HepG2 (cell line): Measurements from ENCODE around the gene OBSL1. TPM values are rescaled to one million over a fixed set of nuclear protein-coding genes. Genes with fewer than 3 reads are reported as not detected.

Experiments
- ATAC-seq: fragments of 200-7000 bp; cut with Tn5 transposase; 3 replicates; pipeline ENCODE4 v1.9.1; 2020; ENCODE audit warnings: mild to moderate bottlenecking, moderate library complexity
- BruUV-seq: library from RNA; stranded (reverse); fragments of 400-500 nt; replicated peaks from 2 replicates; lab custom pipeline; 2021; lab: Mats Ljungman, UMichigan
- CTCF ChIA-PET: fragments of 300-600 bp; formaldehyde crosslinking; extraction: SDS; loops from one replicate; lab custom pipeline; 2021; ENCODE audit warnings: low total read pairs, inconsistent platforms, low intra/inter-chr PET ratio; lab: Yijun Ruan, JAX
- POLR2A ChIA-PET: fragments of 350-600 bp; sonication (Branson Sonifier 250); formaldehyde crosslinking; loops from one replicate; lab custom pipeline; 2020; ENCODE audit warnings: antibody characterized with exemption, inconsistent platforms; lab: Yijun Ruan, JAX
- DNase-seq: peaks from one replicate; pipeline ENCODE4 v3.0.0-alpha.2; 2015; ENCODE audit warnings: low spot score
- FAIRE-seq: peaks from 3 replicates; lab custom pipeline; 2011; peaks lifted over from hg19 to GRCh38; lab: Jason Lieb, UNC
- H2AFZ ChIP-seq: one replicate; pipeline ENCODE4 v1.6.1; 2011; ENCODE audit warnings: low read length, inconsistent platforms
- H3K27ac ChIP-seq: fragments of 300-600 bp; 3 replicates; pipeline ENCODE4 v1.8.0; 2011; ENCODE audit warnings: mixed run types, mild to moderate bottlenecking, mixed read lengths, low read length, inconsistent platforms; ENCODE audit not compliant: insufficient read depth; ENCODE audit errors: extremely low read length
- H3K27me3 ChIP-seq, 2 experiments: fragments of 200-600 bp in 1 of 2; 2 replicates in 1 of 2; 3 replicates in 1 of 2; pipeline versions ENCODE4 v1.6.0 to v1.8.0; 2011; ENCODE audit warnings: low read length in 2 of 2, mild to moderate bottlenecking in 2 of 2, moderate library complexity in 2 of 2, inconsistent platforms in 1 of 2; ENCODE audit not compliant: insufficient read depth in 2 of 2, control insufficient read depth in 1 of 2
- H3K36me3 ChIP-seq, 2 experiments: fragments of 200-600 bp in 1 of 2; replicated peaks in 1 of 2; 2 replicates in 1 of 2; 3 replicates in 1 of 2; pipeline versions ENCODE4 v1.5.1 to v1.8.0; 2011; ENCODE audit warnings: low read length in 2 of 2, inconsistent platforms in 1 of 2; ENCODE audit not compliant: insufficient read depth in 2 of 2, control insufficient read depth in 1 of 2
- H3K4me1 ChIP-seq: 2 replicates; pipeline ENCODE4 v1.5.1; 2012; ENCODE audit warnings: low read length, inconsistent platforms; ENCODE audit not compliant: insufficient read depth
- H3K4me2 ChIP-seq: 2 replicates; pipeline ENCODE4 v1.6.0; 2011; ENCODE audit warnings: low read depth, low read length, inconsistent platforms
- H3K4me3 ChIP-seq, 3 experiments: fragments of 200-600 bp in 1 of 3; sonication (generic), shearing (Covaris generic) in 1 of 3; replicated peaks in 1 of 3; 2 replicates each; pipeline ENCODE4 v1.5.1; 2011 to 2016; ENCODE audit warnings: low read length in 3 of 3, inconsistent platforms in 2 of 3, low read depth in 2 of 3, mild to moderate bottlenecking in 2 of 3, control low read depth in 1 of 3, mixed read lengths in 1 of 3; ENCODE audit not compliant: insufficient read depth in 1 of 3
- H3K79me2 ChIP-seq: one replicate; pipeline ENCODE4 v1.6.1; 2011; ENCODE audit warnings: low read length, inconsistent platforms; ENCODE audit not compliant: insufficient read depth
- H3K9ac ChIP-seq: 2 replicates; pipeline ENCODE4 v1.6.0; 2011; ENCODE audit warnings: mild to moderate bottlenecking, low read depth, low read length, inconsistent platforms; ENCODE audit not compliant: insufficient read depth
- H3K9me3 ChIP-seq: 2 replicates; pipeline ENCODE4 v1.5.1; 2012; ENCODE audit warnings: mild to moderate bottlenecking, low read length
- H4K20me1 ChIP-seq: 2 replicates; pipeline ENCODE4 v1.6.0; 2011; ENCODE audit warnings: inconsistent platforms, mild to moderate bottlenecking, low read length, moderate library complexity; ENCODE audit not compliant: insufficient read depth
- ARID5B ChIP-seq: IDR thresholded peaks from 2 replicates; pipeline ENCODE4 v1.4.0; 2020; ENCODE audit warnings: mild to moderate bottlenecking, missing genetic modification reagents
- ELK4 ChIP-seq: sonication (generic); formaldehyde crosslinking; IDR thresholded peaks from 2 replicates; pipeline ENCODE4 v1.9.0; 2021; ENCODE audit warnings: missing genetic modification reagents, borderline replicate concordance
- FOSL2 ChIP-seq: sonication (generic); formaldehyde crosslinking; IDR thresholded peaks from 2 replicates; pipeline ENCODE4 v1.4.0; 2020; ENCODE audit warnings: missing genetic modification reagents
- HDAC2 ChIP-seq: sonication (generic); formaldehyde crosslinking; IDR thresholded peaks from 2 replicates; pipeline ENCODE4 v1.4.0; 2020; ENCODE audit warnings: missing genetic modification reagents
- MBD4 ChIP-seq: IDR thresholded peaks from 2 replicates; pipeline ENCODE4 v1.6.1; 2012; ENCODE audit warnings: low read length, inconsistent platforms, borderline replicate concordance
- MYC ChIP-seq: sonication (generic); formaldehyde crosslinking; IDR thresholded peaks from 2 replicates; pipeline ENCODE4 v1.9.0; 2021; ENCODE audit warnings: missing genetic modification reagents, borderline replicate concordance
- NR2F6 ChIP-seq, 2 experiments: IDR thresholded peaks; 2 replicates each; pipeline ENCODE4 v1.6.1; 2016; ENCODE audit warnings: antibody characterized with exemption in 1 of 2, mild to moderate bottlenecking in 1 of 2
- PHF8 ChIP-seq: sonication (generic); formaldehyde crosslinking; IDR thresholded peaks from 2 replicates; pipeline ENCODE4 v1.5.0; 2020; ENCODE audit warnings: missing genetic modification reagents
- XBP1 ChIP-seq: sonication (generic); formaldehyde crosslinking; IDR thresholded peaks from 2 replicates; pipeline ENCODE4 v1.5.0; 2020; ENCODE audit warnings: missing genetic modification reagents
- ZNF564 ChIP-seq: sonication (generic); formaldehyde crosslinking; IDR thresholded peaks from 2 replicates; pipeline ENCODE4 v1.8.1; 2023; ENCODE audit warnings: mild to moderate bottlenecking, missing genetic modification reagents
- WGBS: methylation state at CpG from one replicate; pipeline ENCODE4 v1.1.6; 2017; ENCODE audit warnings: low lambda C conversion rate; 5-methylcytosine and 5-hydroxymethylcytosine counted together
- in situ Hi-C: cut with HindIII; loops from 2 replicates; pipeline ENCODE4 v1.10.0; 2017; ENCODE audit warnings: low pct_unique_long_range_greater_than_20kb; ENCODE audit not compliant: extremely low pct_ligation_motif_present
- intact Hi-C: fragments of 100-400 bp; cut with micrococcal nuclease; formaldehyde crosslinking; loops from one replicate; pipeline ENCODE4 v1.10.0; 2022; ENCODE audit not compliant: unreplicated experiment
- polyA plus RNA-seq, 8 experiments: library from polyadenylated mRNA; depleted of rRNA in 3 of 8; stranded (reverse) in 7 of 8; unstranded in 1 of 8; fragments of >200 nt; fragmentation: Illumina TruSeq in 4 of 8; extraction: Trizol in 4 of 8; gene quantifications; 2 replicates each; pipeline versions ENCODE4 v1.2.1 to v1.2.3, GENCODE V29; 2011 to 2016; ENCODE audit warnings: low read depth in 4 of 8, missing spikeins in 1 of 8, mixed read lengths in 1 of 8; ENCODE audit not compliant: insufficient read depth in 1 of 8
- total RNA-seq, 5 experiments: library from RNA; depleted of rRNA; stranded (reverse); fragments of >200 nt; fragmentation: Illumina TruSeq; extraction: Trizol; gene quantifications; 2 replicates each; pipeline ENCODE4 v1.2.3, GENCODE V29; 2016; ENCODE audit warnings: low read depth in 1 of 5
- TF ChIP-seq, protein P1 (sequence below): sonication (generic); formaldehyde crosslinking; IDR thresholded peaks from 2 replicates; pipeline ENCODE4 v1.5.1; 2020; ENCODE audit warnings: mild to moderate bottlenecking, missing genetic modification reagents, borderline replicate concordance

OBSL1 gene
- total and polyA plus RNA-seq, 2 of the 13 experiments (the other 11 are each of a cell fraction or from before 2014, with no cell fraction given) = 86.7 to 218 TPM

DNA sequence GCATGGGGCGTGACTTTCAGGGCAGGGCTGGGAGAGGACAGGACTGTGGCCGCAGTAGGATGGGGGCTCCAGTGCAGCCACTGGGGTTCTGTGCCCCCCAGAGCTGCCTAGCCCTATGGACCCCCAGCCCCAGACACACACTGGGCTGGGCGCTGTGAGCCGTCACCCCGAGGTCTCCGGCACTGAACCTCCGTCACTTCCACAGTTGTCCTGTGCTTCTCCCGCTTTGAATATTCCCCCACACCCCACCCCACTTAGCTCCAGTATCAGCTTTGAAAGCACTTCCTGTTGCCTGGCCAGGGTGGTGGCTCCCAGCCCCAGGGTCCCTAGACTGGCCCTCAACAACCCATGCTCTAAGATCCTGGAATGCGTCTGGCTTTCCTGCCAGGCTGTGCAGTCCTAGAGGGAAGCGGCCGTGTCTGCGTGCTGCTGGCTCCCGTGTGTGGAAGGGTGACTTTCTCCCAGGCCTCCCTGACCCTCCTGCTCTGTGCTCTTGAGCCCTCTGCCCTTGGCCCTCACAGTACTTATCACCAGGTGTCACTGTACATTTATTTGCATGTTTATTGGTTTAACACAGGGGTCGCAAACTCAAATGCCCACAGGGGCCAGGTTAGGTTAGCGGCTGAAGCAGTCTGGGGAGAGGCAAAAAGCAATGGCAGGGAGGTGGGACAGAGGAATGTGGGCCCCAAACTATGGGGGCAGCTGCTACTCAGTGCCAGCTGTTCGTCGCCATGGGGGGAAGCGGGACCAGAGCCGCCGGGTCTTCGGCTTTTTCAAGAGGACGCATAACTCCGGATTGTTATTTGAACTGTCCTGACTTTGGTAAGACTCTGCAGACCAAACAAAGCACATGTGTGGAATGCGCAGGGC lies 9.9 kb downstream of the OBSL1 start:
- in situ Hi-C loops = loop anchor here (5.0 kb wide), 1 partner anchor 36 kb away; the partner anchor contains the start of gene STK11IP
- TSS peak; percentile 23 for BruUV-seq
- TF ChIP-seq ELK4 = no peak
- 0 out of 2 replicates have a peak, but pooled peaks have one; percentile 13 for TF ChIP-seq HDAC2 (CRISPR knock-in tag)
- no peak; the same call in 1 of the 2 replicates for TF ChIP-seq MYC (CRISPR knock-in tag)
- TF ChIP-seq, protein P1, sequence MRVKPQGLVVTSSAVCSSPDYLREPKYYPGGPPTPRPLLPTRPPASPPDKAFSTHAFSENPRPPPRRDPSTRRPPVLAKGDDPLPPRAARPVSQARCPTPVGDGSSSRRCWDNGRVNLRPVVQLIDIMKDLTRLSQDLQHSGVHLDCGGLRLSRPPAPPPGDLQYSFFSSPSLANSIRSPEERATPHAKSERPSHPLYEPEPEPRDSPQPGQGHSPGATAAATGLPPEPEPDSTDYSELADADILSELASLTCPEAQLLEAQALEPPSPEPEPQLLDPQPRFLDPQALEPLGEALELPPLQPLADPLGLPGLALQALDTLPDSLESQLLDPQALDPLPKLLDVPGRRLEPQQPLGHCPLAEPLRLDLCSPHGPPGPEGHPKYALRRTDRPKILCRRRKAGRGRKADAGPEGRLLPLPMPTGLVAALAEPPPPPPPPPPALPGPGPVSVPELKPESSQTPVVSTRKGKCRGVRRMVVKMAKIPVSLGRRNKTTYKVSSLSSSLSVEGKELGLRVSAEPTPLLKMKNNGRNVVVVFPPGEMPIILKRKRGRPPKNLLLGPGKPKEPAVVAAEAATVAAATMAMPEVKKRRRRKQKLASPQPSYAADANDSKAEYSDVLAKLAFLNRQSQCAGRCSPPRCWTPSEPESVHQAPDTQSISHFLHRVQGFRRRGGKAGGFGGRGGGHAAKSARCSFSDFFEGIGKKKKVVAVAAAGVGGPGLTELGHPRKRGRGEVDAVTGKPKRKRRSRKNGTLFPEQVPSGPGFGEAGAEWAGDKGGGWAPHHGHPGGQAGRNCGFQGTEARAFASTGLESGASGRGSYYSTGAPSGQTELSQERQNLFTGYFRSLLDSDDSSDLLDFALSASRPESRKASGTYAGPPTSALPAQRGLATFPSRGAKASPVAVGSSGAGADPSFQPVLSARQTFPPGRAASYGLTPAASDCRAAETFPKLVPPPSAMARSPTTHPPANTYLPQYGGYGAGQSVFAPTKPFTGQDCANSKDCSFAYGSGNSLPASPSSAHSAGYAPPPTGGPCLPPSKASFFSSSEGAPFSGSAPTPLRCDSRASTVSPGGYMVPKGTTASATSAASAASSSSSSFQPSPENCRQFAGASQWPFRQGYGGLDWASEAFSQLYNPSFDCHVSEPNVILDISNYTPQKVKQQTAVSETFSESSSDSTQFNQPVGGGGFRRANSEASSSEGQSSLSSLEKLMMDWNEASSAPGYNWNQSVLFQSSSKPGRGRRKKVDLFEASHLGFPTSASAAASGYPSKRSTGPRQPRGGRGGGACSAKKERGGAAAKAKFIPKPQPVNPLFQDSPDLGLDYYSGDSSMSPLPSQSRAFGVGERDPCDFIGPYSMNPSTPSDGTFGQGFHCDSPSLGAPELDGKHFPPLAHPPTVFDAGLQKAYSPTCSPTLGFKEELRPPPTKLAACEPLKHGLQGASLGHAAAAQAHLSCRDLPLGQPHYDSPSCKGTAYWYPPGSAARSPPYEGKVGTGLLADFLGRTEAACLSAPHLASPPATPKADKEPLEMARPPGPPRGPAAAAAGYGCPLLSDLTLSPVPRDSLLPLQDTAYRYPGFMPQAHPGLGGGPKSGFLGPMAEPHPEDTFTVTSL (CRISPR knock-in tag) = 0 out of 2 replicates have a peak, but pooled peaks have one; percentile 51
- no peak for TF ChIP-seq ARID5B (CRISPR knock-in tag)
- no peak for TF ChIP-seq MBD4
- TF ChIP-seq ZNF564 = peak; percentile 20; the same call in 1 of the 2 replicates
- TF ChIP-seq XBP1 (CRISPR knock-in tag) = no peak
- TF ChIP-seq FOSL2 = no peak
- TF ChIP-seq NR2F6 (IDR thresholded peaks at IDR 0.05) = peak; percentile 43; the same call in 1 of the 2 replicates
- peak; percentile 59; the same call in 1 of the 2 replicates for TF ChIP-seq NR2F6 (CRISPR knock-in tag; IDR thresholded peaks at IDR 0.05)
- TF ChIP-seq PHF8 (CRISPR knock-in tag) = no peak

More for the DNA sequence above, 9.9 kb downstream of the OBSL1 start:
- Histone ChIP-seq H3K79me2 (no peaks in the 10 kb centered on the region), H3K27me3 (no peaks in the 10 kb centered on the region), H3K4me2 (peak overlapping the region; percentile 41), H3K9ac (no peak overlapping the region), H3K4me3 (no peak overlapping the region), H3K9me3 (no peaks in the 10 kb centered on the region), H4K20me1 (no peaks in the 10 kb centered on the region), H3K4me1 (peaks cover 46% of the 10 kb centered on the region), H3K27ac (peak overlapping the region; percentile 7), H2AFZ (no peak overlapping the region), H3K36me3 (peaks cover 18 to 28% of the 10 kb centered on the region in 2 experiments; a peak in 4 of 5 replicates)
- peak; percentile 51 for FAIRE-seq
- POLR2A ChIA-PET = interaction anchor here (0.6 to 4.2 kb wide), 11 partner anchors 9 to 63 kb away, joined by 3 to 45 read pairs (median 6); partner anchors contain the start of genes CHPF, GMPPA, INHA and OBSL1
- peak; percentile 60 for DNase-seq
- intact Hi-C loops = loop anchor here (1.0 to 5.0 kb wide), 3 partner anchors 21 to 81 kb away; partner anchors contain the start of gene STK11IP
- 68% methylated on average over 22 of the region's 24 CpGs for WGBS
- CTCF ChIA-PET = interaction anchor here (2.7 to 3.7 kb wide), 2 partner anchors 20 to 81 kb away, joined by 19 to 28 read pairs; no protein-coding TSS in a partner anchor
- peak; percentile 66 for ATAC-seq
